Occipital lobe (tissue), 2 donors: ENCODE results near the gene CHL1. TPM values are rescaled to one million over a fixed set of nuclear protein-coding genes. Genes with fewer than 3 reads are reported as not detected.
A peak's percentile ranks its signal among the peaks of the same experiment; 100 is the strongest.
"Not testable (repeated sequence)": the region's sequence is repeated elsewhere in the genome, so short reads cannot be mapped to it uniquely, and the experiment has no call there.

ENCODE experiments used
- DNase-seq: peaks from one replicate; lab custom pipeline; 2025; lab: John Stamatoyannopoulos, UW
- total RNA-seq: library from RNA; depleted of rRNA; stranded (reverse); fragments of >200 nt; gene quantifications from one replicate; pipeline ENCODE4 v1.2.3, GENCODE V29; 2014

Gene CHL1
- total RNA-seq, 1 donor from 2014 or later = 954 TPM

DNA sequence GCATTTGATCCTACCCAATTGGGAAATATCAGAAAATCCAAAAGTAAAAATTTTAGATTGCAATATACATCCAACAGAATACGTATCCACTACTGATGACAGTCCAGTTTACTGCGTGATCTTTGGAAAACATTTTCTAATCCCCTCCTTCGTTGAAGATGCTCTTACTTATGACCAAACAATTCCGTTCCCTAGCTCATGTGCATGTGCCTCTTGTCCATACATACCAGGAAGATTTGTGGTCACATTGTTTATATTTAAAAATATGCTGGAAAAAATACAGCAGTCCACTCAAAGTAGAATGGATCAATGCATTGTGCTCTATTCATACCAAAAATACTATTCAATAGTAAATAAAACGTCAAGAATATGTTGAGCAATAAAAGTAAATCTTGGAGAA, 135.3 kb downstream of the CHL1 start:
- DNase-seq = no peak

DNA sequence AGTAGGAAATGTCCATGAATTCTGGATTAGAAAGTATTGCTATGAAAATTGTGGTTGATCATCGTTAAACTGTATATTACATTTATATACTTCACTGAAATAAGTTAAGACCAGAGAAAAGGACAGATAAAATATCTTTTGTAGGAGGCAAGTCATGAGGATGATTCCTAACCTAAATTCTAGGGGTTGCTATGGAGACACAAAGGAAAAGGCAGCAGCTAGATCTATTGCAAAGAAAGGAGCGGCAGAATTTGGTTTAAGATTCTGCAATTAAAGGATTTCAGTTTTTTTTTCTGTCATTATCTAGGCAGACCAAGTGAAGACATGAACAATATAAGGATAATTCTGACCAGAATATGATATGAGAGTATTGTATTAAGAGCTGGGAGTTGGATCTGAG, 136.1 kb downstream of the CHL1 start:
- DNase-seq = no peak

DNA sequence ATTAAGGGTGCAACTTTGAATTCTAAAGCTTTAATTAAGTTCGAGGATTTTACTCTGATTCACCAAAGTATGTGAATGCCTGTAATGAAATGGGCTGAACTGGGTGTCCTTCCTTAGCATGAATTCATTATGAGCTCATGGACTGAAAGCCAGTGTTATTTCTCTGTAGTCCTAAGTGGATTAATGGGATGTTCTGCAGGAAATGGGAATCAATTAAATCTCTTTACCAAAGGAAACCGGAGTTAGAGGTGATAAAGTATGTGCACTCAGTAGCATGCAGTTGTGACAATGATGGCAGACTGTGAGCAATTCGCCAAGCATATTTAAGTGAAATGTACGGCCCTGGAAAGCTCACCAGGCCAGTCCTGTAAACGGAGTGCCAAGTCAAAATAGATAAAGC, 138.7 kb downstream of the CHL1 start:
- no peak for DNase-seq

DNA sequence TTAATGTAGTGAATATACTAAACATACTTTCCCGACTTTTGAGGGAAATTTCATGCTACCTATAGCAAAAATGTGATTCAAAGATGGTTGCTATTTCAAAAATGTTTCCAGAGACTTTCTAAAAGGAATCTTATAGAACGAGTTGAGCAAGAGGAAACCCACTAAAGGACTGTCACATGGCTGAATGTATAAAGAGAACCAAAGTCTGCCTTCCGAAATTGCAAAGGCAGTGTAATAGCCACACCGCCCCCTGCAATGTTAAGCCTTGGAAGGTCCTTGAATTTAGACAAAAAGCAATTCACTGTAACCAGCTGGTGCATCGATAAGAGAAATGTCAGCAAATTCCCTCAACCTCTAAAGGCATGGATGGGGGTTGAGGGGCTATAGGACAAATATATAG, 142.8 kb downstream of the CHL1 start:
- DNase-seq = no peak

DNA sequence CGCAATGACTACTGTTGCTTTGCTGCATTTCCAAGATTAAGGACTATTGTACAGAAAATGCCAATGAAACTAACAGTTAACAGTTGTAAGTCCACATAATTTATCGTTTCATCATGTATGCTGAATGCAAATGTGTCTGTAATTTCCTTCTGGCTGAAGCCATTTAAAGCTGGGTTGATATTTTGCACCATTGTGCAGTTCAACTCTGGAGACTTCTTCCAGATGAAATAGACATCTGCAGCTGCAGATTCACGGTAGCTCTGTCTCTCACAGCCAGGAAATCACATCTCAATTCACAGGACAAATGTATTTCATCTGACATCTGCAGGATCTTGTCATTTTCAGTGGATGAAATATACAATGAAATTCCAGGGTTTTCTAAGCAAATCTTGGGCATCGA, 145.4 kb downstream of the CHL1 start:
- DNase-seq = no peak

DNA sequence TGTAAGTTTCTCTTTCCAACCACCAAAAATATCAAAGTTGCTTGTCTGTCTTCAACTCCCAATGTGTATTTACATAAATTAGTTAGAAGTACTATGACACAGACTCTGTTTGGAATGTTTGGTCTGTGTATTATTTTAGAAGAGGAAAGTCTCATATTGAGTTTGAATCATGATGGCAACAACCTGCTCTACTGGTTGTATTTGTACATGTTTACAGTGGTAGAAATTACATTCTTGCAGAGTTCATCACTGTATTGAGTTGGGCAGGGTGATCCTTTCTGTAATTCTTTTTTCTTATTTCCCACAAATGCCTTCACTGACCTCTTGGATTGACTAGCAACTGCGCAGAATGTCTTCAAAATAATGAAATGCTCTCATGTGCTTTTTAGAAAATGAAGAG, 149.6 kb downstream of the CHL1 start:
- DNase-seq = no peak

DNA sequence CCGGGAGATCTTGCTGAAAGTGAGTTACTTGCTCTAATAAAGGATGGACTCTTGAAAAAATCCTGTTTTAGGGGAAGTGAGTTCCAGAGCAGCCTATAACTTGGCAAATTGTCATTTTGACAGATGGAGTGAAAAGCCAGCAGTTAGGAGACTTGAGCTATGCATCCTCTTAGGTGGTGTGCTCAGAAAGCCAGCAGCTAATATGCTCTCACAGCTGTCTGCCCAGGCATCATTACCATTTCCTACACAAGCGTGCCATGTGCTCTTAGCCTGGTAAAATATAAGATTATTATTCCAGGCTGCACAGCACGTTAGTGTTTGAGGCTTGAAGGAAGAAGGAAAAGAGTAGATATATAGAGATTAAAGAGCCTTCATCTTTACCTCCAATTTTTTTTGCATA, 151.0 kb downstream of the CHL1 start:
- no peak for DNase-seq

DNA sequence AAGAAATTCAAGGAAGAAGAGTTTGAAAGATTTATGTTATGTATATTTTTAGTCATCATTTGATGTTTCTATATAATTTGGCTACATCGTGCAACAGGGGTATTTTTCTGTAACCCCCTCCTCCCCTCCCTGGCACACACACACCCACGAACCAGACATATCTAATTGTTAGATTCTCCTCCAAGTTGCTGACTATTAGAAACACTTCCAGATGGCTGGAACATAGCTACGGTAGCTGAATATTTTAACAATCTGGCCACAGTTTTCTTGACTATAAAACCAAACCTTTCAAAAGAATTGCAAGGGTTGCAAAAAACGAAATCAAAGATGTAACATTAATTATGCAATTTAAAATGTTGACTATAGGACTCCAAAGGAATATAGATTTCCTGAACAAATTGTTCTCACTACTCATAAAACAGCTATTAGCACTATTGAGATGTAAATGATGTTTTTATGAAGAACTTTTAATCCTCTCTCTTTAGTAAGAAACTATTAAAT, 154.4 kb downstream of the CHL1 start:
- no peak for DNase-seq

DNA sequence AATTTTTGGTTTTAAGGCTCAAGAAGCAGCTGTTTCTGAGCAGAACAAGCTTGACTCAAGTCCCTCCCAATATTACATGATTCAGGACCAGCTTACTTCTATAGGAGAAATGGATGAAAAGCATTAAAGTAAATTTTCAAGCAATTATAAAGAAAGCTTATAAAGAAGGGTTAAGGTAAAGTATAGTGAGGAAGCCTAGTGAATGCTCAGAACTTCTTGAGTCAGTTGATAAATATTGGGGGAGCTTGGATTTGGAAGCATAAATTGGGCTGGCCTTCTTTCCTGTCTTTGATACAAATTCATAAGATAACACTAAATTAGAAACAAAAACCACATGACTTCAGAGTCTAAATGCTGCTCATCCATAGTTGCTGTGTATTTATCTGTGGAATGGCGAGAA, 156.0 kb downstream of the CHL1 start:
- no peak for DNase-seq

DNA sequence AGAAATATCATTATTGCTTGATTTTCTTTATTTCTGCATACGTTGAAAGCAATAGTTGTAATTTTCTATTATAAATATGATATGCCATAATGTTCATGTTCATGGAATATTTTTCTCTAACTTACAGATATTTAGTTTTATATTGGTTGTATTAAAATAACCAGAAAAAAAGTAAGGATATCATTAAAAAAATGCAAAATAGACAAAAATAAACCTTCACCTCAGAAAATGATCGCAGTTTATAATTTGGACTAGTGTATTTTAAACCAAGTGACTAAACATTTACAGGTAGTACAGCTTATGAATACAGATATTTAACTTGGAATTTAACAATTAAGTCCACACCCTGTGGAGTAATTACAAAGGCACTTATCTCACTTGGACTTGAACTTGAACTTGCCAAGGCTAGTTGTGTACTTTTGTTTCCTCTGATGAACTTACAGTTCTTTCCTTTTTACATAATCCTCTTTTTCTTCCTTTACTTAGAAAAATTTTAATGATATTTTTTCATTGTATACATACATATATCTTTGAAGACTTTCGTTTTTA, 156.7 kb downstream of the CHL1 start:
- no peak for DNase-seq

DNA sequence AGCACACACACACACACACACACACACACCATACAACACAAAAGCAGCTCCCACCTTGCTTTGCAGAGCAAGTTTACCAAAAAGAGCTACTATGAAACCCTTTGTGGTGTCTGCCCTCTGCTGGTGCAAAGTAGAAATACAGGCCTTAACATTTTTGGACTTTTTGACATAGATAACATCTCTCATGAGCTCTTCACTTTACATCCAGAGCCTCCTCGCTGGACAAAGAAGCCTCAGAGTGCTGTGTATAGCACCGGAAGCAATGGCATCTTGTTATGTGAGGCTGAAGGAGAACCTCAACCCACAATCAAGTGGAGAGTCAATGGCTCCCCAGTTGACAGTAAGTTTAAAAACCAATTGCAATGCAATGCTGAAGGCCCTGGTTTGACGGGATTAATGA, 157.9 kb downstream of the CHL1 start:
- peak; percentile 28 for DNase-seq

DNA sequence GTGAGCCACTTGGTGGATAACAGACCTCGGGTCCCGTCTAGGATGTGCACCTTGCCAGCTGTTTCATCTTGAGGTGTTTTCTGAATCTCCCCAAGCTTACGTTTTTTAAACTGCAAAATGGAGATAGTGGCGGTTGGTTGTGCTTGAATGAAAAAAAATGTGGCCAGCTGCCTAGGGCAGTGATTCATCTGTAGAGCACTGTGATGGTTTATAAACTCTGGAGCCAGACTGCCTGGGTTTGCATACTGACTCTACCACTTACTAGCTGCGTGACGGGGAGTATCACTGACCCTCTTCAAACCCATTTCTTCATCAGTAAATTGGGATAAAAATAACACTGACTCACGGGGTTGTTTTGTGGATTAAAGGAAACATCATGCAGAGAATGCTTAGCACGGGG, 159.1 kb downstream of the CHL1 start:
- DNase-seq = no peak

DNA sequence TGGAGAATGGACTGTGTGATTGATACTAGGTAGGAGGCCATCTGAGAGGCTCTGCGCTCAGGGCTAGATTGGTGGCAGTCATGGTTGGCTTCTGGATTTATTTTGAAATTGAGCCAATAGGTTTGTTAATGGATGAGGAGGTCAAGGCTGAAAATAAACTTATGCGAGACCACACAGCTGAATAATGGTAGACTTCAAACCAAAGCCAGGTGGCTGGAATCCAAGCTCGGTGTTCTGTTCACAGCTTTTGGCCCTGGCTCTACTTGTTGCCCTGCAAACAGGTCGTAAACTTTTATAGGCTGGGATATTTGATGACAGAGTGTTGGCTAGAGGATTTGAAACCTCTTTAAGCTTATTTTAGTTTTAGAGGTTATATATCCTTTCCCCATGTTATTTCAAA, 160.4 kb downstream of the CHL1 start:
- no peak for DNase-seq

DNA sequence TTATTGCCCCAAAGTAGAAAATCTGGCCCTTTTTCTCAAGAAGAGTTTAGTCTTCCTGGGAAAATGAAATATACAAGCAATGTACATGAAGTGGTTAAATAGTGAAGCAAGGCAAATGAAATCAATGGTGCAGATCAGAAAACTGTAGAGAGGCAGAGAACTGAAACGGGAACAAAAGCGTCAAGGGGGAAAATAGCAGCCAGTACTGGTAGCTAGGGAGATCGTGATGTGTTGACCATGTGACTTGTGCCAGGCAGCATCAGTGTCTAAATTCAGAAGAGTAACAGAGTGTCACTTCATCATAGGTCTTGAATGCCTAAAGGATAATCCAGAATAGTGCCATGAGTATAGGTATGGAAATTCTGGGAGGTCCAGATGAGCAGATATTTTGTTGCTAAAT, 163.1 kb downstream of the CHL1 start:
- no peak for DNase-seq

DNA sequence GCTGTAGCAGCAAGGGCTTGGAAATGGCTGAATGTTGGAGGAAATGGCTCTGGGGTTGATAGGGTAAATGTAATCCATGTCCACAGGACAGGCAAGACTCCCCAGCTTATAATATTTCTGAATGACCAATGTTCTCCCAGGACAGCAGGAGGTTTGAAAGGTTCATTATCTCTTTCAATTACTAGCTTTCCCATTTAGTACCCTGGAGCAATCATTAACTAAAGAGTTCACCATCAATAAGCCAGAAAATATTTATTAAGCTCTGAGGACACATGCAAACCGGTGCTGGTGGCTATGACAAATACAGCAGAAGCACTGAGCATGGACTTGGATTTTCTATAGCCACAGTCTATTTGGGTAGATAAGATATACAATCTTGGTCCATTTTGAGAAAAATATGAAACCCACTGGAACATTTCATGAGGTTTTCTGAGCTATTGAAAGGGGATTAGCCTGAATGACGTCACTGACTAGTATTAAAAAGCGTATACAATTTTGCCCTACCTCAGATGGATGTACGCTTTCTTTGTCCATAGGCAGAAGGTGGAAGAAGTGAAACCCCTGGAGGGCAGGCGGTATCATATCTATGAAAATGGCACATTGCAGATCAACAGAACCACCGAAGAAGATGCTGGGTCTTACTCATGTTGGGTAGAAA, 166.2 kb downstream of the CHL1 start:
- DNase-seq = no peak

DNA sequence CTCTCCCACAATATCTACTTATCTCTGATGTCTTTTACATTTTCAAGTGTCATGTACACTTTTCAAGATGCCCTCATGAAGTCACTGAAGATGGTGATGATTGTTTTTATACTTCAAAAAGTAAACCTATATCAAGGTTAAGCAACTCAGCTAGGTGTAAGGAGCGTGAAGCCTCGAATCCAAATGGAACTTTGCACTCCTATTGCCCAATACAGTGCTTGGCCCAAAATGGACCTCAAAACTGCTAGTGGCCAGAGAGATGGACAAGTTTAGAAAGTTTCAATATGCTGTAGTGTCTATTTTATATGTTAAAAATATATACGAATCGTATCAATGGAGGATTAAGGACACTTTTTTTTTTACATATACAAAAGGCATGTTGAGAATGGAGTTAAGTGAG, 167.7 kb downstream of the CHL1 start:
- no peak for DNase-seq

DNA sequence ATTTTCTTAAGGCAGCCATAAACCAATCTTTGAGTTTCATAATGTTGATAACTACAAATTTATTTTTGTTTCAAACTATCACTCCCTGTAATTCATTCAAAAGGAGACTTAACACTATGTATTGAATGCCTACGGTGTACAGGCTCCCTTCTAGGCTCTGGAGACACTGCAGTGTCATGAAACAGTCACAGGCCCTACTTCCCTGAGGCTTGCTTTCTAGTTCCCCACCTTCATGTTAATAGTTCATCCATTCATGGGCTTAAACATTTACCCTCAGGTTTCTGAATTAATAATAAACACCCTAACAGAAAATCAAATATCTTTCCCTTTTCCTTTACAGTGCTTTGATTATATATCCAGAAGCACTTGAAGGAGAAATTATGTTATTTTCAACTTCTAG, 168.7 kb downstream of the CHL1 start:
- DNase-seq = no peak

DNA sequence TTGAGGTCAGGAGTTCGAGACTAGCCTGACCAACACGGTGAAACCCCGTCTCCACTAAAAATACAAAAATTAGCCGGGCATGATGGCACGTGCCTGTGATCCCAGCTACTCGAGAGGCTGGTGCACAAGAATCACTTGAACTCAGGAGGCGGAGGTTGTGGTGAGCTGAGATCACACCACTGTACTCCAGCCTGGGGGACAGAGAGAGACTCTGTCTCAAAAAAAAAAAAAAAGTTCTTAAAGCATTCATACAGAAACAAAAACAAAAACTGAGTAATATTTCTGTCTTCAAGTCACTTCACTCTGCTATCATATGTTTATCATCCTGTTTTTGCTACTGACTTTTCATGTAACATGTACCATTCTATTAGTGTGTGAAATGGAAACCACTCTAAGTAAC, 169.7 kb downstream of the CHL1 start:
- not testable (repeated sequence) for DNase-seq

DNA sequence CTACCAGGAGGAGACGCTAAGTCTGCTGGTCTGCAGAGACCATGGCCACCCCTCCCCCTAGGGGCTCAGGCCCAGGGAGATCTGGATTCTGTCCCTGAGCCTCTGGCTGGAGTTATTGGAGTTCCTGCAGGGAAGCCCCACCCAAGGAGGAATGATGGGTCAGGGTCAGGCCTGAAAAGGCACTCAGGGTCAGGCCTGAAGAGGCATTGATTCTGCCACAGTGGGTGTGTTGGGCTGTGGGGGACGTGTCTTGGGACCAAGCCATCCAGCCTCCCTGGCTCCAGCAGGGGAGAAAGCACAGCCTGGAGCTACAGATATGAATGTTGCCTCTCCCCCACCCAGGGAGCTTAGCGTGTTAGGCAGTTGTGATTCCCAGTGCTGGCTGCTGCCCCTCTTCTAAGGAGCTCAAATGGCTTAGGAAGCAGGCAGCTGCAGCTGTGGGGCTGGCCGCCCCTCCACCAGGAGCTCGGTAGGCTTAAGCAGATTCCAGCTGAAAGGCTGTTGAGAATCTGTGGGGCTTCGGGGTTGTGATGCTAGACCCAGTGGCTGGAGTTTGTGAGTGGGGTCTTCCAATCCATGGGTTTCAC, 176.7 kb downstream of the CHL1 start:
- DNase-seq = no peak

DNA sequence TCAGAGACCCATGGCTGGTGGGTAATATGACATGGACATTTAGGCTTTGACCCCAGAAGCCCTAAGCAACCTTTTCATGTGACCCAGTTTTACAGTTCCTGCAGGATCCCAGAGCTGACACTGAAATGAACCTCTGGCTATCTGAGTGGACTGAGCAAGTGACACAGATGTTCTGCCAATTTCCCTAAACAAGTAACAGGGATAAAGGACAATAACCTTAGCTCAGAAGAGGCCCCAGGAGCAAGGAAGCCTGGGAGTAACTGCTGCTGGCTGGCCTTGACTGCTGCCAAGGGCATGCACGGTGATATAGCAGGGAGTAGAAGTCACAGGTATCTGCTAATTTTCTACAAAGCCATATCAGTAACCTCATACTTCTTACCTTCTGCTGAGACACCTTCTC, 177.9 kb downstream of the CHL1 start:
- DNase-seq = no peak

DNA sequence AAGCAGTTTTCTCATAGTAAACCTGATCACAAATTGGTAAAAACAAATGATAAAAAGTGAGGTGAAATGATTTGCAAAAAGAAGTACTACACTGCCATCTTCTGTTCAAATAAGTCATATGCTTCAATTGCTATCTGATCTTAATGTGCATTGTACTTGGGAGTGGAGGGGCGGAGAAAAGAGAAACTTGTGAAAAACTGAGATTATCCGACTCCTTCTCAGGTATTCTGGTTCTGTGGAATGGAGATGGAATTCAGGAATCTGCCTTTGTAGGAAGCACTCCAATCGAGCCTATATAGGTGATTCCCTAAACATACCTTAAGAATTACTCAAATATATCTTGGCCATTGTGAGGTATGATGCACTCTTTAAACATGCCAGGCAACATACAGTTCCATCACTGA, 180.6 kb downstream of the CHL1 start:
- no peak for DNase-seq

DNA sequence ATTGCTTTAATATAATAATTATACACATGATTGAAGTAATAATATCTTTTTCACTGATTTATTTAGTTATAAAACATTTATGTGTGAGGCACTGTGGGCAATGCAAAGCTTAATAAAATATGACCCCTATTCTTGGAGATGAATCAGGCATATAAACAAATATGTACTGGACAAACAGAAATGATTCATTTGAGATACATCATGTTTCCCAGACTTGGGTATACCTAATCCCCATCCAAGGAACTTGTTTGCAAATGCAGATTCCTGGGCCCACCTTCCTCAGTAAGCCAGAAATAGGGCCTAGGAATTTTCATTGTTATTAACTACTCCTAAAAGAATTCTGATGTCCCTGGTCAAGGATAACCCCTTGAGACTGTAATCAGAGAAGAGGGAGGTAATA, 184.2 kb downstream of the CHL1 start:
- no peak for DNase-seq

DNA sequence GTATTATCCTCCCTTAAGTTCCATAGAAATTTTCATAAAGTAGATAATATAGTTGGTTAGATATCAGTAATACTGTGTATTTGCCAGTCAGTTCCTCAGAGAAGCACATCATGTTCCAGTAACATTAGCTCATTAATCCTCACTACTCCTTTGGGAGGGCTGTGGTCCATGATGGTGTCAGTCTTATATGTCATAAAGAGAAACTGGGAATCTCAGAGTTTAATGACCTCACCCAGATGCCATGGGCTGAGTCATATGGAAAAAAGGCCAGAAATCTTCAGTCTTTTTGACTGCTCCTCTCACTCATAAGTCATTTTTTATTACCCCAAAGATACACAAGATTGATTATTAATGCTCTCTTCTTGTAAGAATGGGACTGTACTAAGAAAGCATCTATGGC, 188.6 kb downstream of the CHL1 start:
- no peak for DNase-seq
